22Rv1 (cell line): ENCODE results near the gene TCERG1L.

Experiments
- CTCF ChIP-seq: fragments of 450-650 bp; IDR thresholded peaks from 2 replicates; pipeline ENCODE4 v1.5.1; 2017; ENCODE audit warnings: mild to moderate bottlenecking
- ZFX ChIP-seq: fragments of 450-650 bp; IDR thresholded peaks from 2 replicates; pipeline ENCODE4 v1.6.1; 2017; ENCODE audit warnings: antibody characterized with exemption, borderline replicate concordance

GRCh38 chr10:131081786-131082185, 229.7 kb downstream of the TCERG1L start:
- TF ChIP-seq CTCF = no peak
- TF ChIP-seq ZFX = no peak
